ENCODE measurements around the gene CHST11. TPM values are rescaled to one million over a fixed set of nuclear protein-coding genes. Genes with fewer than 3 reads are reported as not detected.
A peak's percentile ranks its signal among the peaks of the same experiment; 100 is the strongest.

The CHST11 gene
- total RNA-seq, 2 experiments from 2014 or later, result 53.4 to 53.6 TPM

- ATAC-seq (ENCODE audit: poor library complexity), result no peak
- CTCF ChIA-PET, result no interaction called here
Measured at GRCh38 chr12:104450700-104451099, 6.0 kb upstream of the CHST11 start.

DNA sequence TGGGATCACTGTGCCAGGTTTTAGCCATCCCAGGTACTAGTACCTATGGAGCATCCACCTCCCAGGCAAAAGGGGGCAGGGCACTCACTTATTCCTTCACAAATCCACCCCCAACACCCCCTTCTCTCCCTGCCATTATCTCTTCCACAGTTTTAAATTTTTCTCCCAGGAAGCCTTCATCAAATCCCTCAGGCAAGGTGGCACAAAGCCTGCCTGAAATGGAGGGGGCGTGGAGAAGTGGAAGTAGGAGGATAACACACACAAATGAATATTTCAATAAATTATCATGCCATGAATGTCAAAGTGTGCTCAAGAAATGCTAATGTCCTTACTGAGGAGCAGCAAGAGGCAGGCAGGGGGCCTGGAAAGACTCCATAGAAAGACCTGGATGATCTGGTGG lies 4.7 kb upstream of the CHST11 start:
- ATAC-seq (ENCODE audit: poor library complexity), result no peak
- intact Hi-C loops (cut with DNase I, micrococcal nuclease), result loop anchor here in 1 of 2 experiments (10.0 kb wide), 2 partner anchors 237 to 503 kb away; partner anchors contain the start of genes SLC41A2 and TXNRD1
- Mint-ChIP-seq H3K4me1 (ENCODE audit: low read depth) (peaks cover 15% of the 10 kb centered on the region), H3K27me3 (no peaks in the 10 kb centered on the region), H3K27ac (no peak overlapping the region), H3K36me3 (ENCODE audit: low read depth) (peaks cover 16% of the 10 kb centered on the region), H3K9me3 (no peaks in the 10 kb centered on the region), H3K4me3 (peak overlapping the region; percentile 37)
- Histone ChIP-seq H3K36me3 (ENCODE audit: insufficient read depth, low read length) (no peaks in the 10 kb centered on the region), H3K27me3 (ENCODE audit: control insufficient read depth in 1 of 2, insufficient read depth in 2 of 2, low read length in 2 of 2) (no peaks in the 10 kb centered on the region), H3K4me1 (ENCODE audit: insufficient read depth, low read length) (peaks cover 5% of the 10 kb centered on the region), H3K4me3 (ENCODE audit: low read length) (no peak overlapping the region), H3K9me3 (ENCODE audit: control insufficient read depth in 1 of 2, insufficient read depth in 1 of 2, low read length in 2 of 2) (no peaks in the 10 kb centered on the region), H3K27ac (ENCODE audit: low read depth in 1 of 2, low read length in 2 of 2) (no peak overlapping the region)
- TF ChIP-seq, protein P1, sequence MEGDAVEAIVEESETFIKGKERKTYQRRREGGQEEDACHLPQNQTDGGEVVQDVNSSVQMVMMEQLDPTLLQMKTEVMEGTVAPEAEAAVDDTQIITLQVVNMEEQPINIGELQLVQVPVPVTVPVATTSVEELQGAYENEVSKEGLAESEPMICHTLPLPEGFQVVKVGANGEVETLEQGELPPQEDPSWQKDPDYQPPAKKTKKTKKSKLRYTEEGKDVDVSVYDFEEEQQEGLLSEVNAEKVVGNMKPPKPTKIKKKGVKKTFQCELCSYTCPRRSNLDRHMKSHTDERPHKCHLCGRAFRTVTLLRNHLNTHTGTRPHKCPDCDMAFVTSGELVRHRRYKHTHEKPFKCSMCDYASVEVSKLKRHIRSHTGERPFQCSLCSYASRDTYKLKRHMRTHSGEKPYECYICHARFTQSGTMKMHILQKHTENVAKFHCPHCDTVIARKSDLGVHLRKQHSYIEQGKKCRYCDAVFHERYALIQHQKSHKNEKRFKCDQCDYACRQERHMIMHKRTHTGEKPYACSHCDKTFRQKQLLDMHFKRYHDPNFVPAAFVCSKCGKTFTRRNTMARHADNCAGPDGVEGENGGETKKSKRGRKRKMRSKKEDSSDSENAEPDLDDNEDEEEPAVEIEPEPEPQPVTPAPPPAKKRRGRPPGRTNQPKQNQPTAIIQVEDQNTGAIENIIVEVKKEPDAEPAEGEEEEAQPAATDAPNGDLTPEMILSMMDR (IDR thresholded peaks at IDR 0.05), result no peak
- DNase-seq, result no peak
- ChIA-PET POLR2A (no interaction called here), CTCF (no interaction called here)

More at GRCh38 chr12:104450700-104451099, 6.0 kb upstream of the CHST11 start:
- no peaks in the 10 kb centered on the region for H3K9me3 Mint-ChIP-seq
- TF ChIP-seq, protein P1 (IDR thresholded peaks at IDR 0.05), result no peak
- peaks cover 5% of the 10 kb centered on the region for H3K4me1 Mint-ChIP-seq (ENCODE audit: low read depth)
- no peak overlapping the region for H3K27ac ChIP-seq (ENCODE audit: low read depth in 1 of 2, low read length in 2 of 2)
- H3K27me3 Mint-ChIP-seq, result no peaks in the 10 kb centered on the region
- no peaks in the 10 kb centered on the region for H3K9me3 ChIP-seq (ENCODE audit: control insufficient read depth in 1 of 2, insufficient read depth in 1 of 2, low read length in 2 of 2)
- no peaks in the 10 kb centered on the region for H3K27me3 ChIP-seq (ENCODE audit: control insufficient read depth in 1 of 2, insufficient read depth in 2 of 2, low read length in 2 of 2)
- peaks cover 3% of the 10 kb centered on the region for H3K36me3 Mint-ChIP-seq (ENCODE audit: low read depth)
- POLR2A ChIA-PET, result no interaction called here
- no peak overlapping the region for H3K27ac Mint-ChIP-seq
- H3K4me1 ChIP-seq (ENCODE audit: insufficient read depth, low read length), result no peaks in the 10 kb centered on the region
- intact Hi-C loops (cut with DNase I, micrococcal nuclease), result loop anchor here in 1 of 2 experiments (10.0 kb wide), 2 partner anchors 236 to 504 kb away; partner anchors contain the start of genes SLC41A2 and TXNRD1
- DNase-seq, result no peak
- H3K36me3 ChIP-seq (ENCODE audit: insufficient read depth, low read length), result no peaks in the 10 kb centered on the region
- H3K4me3 ChIP-seq (ENCODE audit: low read length), result no peak overlapping the region
- H3K4me3 Mint-ChIP-seq, result no peak overlapping the region

DNA sequence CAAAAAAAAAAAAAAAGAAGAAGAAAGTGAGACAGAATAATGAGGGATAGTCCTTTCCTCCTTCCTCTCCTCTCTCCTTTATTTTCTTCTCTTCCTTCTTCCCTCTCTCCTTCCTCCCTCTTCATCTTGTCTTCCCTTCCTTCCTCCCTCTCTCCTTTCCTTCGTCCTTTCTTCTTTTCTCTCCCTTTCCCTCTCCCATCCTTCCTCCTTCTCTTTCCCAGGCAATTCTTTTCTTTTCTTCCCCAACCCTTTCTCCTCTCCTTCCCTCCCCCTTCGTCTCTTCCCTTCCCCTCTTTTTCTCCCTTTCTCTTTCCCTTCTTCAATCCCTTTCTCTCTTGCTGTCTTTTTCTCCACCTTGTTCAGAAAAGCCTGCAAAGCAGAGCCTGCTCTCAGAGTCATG lies 3.6 kb upstream of the CHST11 start:
- Mint-ChIP-seq H3K4me1 (ENCODE audit: low read depth) (peaks cover 15% of the 10 kb centered on the region), H3K36me3 (ENCODE audit: low read depth) (peaks cover 24% of the 10 kb centered on the region), H3K27me3 (no peaks in the 10 kb centered on the region), H3K9me3 (no peaks in the 10 kb centered on the region), H3K4me3 (no peak overlapping the region), H3K27ac (no peak overlapping the region)
- ChIA-PET CTCF (interaction anchor here (0.6 kb wide), 1 partner anchor 62 kb away, joined by 3 read pairs; no protein-coding TSS in a partner anchor), POLR2A (no interaction called here)
- DNase-seq (no peak), ATAC-seq (ENCODE audit: poor library complexity) (no peak)
- TF ChIP-seq, protein P1 (IDR thresholded peaks at IDR 0.05), result no peak
- intact Hi-C loops (cut with DNase I, micrococcal nuclease), result loop anchor here in 1 of 2 experiments (10.0 kb wide), 2 partner anchors 238 to 502 kb away; partner anchors contain the start of genes SLC41A2 and TXNRD1
- peaks cover 5% of the 10 kb centered on the region for H3K4me1 ChIP-seq (ENCODE audit: insufficient read depth, low read length)
- H3K36me3 ChIP-seq (ENCODE audit: insufficient read depth, low read length), result no peaks in the 10 kb centered on the region
- H3K27ac ChIP-seq (ENCODE audit: low read depth in 1 of 2, low read length in 2 of 2), result no peak overlapping the region
- no peaks in the 10 kb centered on the region for H3K9me3 ChIP-seq (ENCODE audit: control insufficient read depth in 1 of 2, insufficient read depth in 1 of 2, low read length in 2 of 2)
- no peaks in the 10 kb centered on the region for H3K27me3 ChIP-seq (ENCODE audit: control insufficient read depth in 1 of 2, insufficient read depth in 2 of 2, low read length in 2 of 2)
- no peak overlapping the region for H3K4me3 ChIP-seq (ENCODE audit: low read length)

All from CD4-positive, alpha-beta T cell (primary cell).